ENCODE results near the gene RAB6B.

RAB6B gene

GRCh38 chr3:133894353-133895207 is 1.1 kb downstream of the RAB6B start:
- DNase-seq = no peak
- no peak overlapping the region for H3K4me3 ChIP-seq (ENCODE audit: insufficient read depth, low read depth, low read length, poor library complexity, severe bottlenecking)
- H3K9me3 ChIP-seq (ENCODE audit: control insufficient read depth, low read length) = no peaks in the 10 kb centered on the region
- H3K27ac ChIP-seq (ENCODE audit: insufficient read depth, low read length, poor library complexity, severe bottlenecking) = no peak overlapping the region
- no peaks in the 10 kb centered on the region for H3K4me1 ChIP-seq (ENCODE audit: control insufficient read depth, insufficient read depth, low read length, poor library complexity, severe bottlenecking)
- H3K36me3 ChIP-seq (ENCODE audit: control insufficient read depth, insufficient read depth, low read length) = no peaks in the 10 kb centered on the region
- no peaks in the 10 kb centered on the region for H3K27me3 ChIP-seq (replicated peaks; ENCODE audit: control insufficient read depth, insufficient read depth, low read length, poor library complexity, severe bottlenecking)

DNA sequence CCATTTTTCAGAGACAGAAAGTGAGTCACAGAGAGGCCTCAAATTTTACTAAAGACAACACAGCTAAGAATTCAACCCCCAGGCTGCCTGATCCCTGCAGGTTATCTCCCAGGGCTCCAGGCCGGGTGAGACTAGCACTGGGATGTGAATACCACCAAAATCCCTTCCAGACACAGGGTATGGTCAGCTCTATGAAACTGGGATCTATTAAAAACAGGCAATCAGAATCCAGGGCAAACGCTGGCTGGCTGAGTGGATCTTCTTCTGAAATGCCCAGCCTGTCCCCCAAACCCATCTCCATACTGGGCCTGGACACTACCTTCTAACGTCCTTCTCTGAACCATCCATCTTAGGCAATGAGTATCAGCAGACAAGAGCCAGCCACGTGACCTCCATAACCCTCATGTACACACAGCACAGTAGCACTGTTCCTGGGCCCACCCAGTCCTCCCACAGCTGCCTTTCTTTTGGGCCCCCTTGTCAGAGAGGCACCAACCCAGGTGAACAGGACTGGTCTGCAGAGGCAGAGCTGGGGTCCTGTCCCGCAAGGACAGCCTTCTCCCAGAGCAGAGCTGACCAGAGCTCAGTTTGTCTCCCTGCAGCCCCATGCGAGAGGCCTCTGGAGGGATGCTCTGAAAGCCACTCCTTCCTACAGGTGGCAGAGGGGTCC is 1.9 kb downstream of the RAB6B start:
- no peaks in the 10 kb centered on the region for H3K9me3 ChIP-seq (ENCODE audit: control insufficient read depth, low read length)
- no peak overlapping the region for H3K27ac ChIP-seq (ENCODE audit: insufficient read depth, low read length, poor library complexity, severe bottlenecking)
- no peaks in the 10 kb centered on the region for H3K36me3 ChIP-seq (ENCODE audit: control insufficient read depth, insufficient read depth, low read length)
- H3K27me3 ChIP-seq (replicated peaks; ENCODE audit: control insufficient read depth, insufficient read depth, low read length, poor library complexity, severe bottlenecking) = no peaks in the 10 kb centered on the region
- no peak for DNase-seq
- H3K4me3 ChIP-seq (ENCODE audit: insufficient read depth, low read depth, low read length, poor library complexity, severe bottlenecking) = no peak overlapping the region
- no peaks in the 10 kb centered on the region for H3K4me1 ChIP-seq (ENCODE audit: control insufficient read depth, insufficient read depth, low read length, poor library complexity, severe bottlenecking)

GRCh38 chr3:133892541-133893231 is 3.0 kb downstream of the RAB6B start:
- Histone ChIP-seq H3K27me3 (replicated peaks; ENCODE audit: control insufficient read depth, insufficient read depth, low read length, poor library complexity, severe bottlenecking) (no peaks in the 10 kb centered on the region), H3K4me1 (ENCODE audit: control insufficient read depth, insufficient read depth, low read length, poor library complexity, severe bottlenecking) (no peaks in the 10 kb centered on the region), H3K9me3 (ENCODE audit: control insufficient read depth, low read length) (no peaks in the 10 kb centered on the region), H3K36me3 (ENCODE audit: control insufficient read depth, insufficient read depth, low read length) (no peaks in the 10 kb centered on the region), H3K4me3 (ENCODE audit: insufficient read depth, low read depth, low read length, poor library complexity, severe bottlenecking) (no peak overlapping the region), H3K27ac (ENCODE audit: insufficient read depth, low read length, poor library complexity, severe bottlenecking) (no peak overlapping the region)
- DNase-seq = no peak

DNA sequence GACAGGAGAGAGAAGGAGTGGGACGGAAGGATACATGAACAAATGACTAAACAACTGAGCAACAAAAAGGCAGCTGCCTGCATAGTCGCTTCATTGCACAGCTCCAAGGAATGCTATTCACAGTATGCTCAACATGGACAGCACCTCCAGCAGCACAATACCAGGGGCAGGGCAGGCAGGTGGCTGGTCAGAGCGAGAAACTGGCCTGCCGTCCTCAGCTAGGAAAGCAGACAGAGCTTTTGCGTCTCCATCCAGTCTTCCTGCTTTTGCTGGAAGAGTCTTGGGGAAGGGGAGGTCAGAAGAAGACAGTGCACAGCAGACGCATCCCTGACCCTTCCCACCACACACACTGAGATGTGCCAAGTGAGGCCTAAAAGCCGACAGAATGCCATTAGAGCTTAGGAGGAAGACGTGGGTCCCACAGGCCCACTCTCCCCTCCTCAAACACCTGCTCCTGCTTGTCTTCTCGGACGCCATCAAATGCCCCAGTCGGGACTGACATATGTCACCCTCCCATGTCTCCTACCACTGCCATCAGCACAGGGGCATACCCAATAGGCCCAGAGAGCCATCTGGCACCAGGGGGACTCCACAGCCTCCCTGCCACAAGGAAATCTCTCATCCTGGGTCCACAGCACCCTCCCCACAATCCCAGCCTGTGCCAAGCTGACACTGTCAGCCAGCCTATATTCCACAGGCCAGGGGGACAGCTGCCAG is 3.9 kb downstream of the RAB6B start:
- H3K4me1 ChIP-seq (ENCODE audit: control insufficient read depth, insufficient read depth, low read length, poor library complexity, severe bottlenecking) = no peaks in the 10 kb centered on the region

DNA sequence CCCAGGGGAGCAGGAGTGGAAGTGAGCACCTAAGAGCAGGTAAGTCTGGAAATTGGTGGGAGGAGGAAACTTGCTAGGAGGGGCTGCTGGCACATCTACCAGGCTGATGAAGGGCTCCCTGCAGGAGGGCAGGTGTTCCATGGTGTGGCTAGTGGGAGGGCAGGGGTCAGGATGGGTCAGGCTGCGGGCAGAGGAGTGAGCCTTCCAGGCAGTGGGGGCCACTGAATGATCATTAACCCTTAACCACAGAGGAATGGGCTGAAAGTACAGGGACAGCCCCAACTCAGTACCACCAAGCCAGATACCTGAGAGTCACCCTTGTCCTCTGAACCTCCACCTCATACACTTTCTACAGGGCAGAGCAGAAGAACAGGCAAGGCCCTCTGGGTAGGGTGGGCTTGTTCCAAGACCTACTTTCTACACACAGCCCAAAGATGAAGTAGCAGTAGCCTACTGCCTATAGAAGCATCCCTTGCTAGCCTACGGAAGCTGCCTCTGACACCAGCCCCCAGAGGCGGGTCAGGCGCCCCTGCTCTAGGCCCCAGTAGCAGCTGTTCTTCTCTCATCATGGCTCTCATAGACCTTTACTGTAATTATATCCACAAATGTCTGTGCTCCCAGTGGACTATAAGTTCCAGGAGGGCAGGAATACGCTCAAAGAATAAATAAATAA is 4.6 kb downstream of the RAB6B start:
- H3K27me3 ChIP-seq (replicated peaks; ENCODE audit: control insufficient read depth, insufficient read depth, low read length, poor library complexity, severe bottlenecking) = no peaks in the 10 kb centered on the region
- no peaks in the 10 kb centered on the region for H3K36me3 ChIP-seq (ENCODE audit: control insufficient read depth, insufficient read depth, low read length)
- H3K4me1 ChIP-seq (ENCODE audit: control insufficient read depth, insufficient read depth, low read length, poor library complexity, severe bottlenecking) = no peaks in the 10 kb centered on the region
- DNase-seq = no peak
- no peak overlapping the region for H3K27ac ChIP-seq (ENCODE audit: insufficient read depth, low read length, poor library complexity, severe bottlenecking)
- no peaks in the 10 kb centered on the region for H3K9me3 ChIP-seq (ENCODE audit: control insufficient read depth, low read length)
- H3K4me3 ChIP-seq (ENCODE audit: insufficient read depth, low read depth, low read length, poor library complexity, severe bottlenecking) = no peak overlapping the region

More for the DNA sequence above, 3.9 kb downstream of the RAB6B start:
- H3K4me3 ChIP-seq (ENCODE audit: insufficient read depth, low read depth, low read length, poor library complexity, severe bottlenecking) = no peak overlapping the region
- no peaks in the 10 kb centered on the region for H3K9me3 ChIP-seq (ENCODE audit: control insufficient read depth, low read length)
- no peak for DNase-seq
- H3K27me3 ChIP-seq (replicated peaks; ENCODE audit: control insufficient read depth, insufficient read depth, low read length, poor library complexity, severe bottlenecking) = no peaks in the 10 kb centered on the region
- no peaks in the 10 kb centered on the region for H3K36me3 ChIP-seq (ENCODE audit: control insufficient read depth, insufficient read depth, low read length)
- H3K27ac ChIP-seq (ENCODE audit: insufficient read depth, low read length, poor library complexity, severe bottlenecking) = no peak overlapping the region

DNA sequence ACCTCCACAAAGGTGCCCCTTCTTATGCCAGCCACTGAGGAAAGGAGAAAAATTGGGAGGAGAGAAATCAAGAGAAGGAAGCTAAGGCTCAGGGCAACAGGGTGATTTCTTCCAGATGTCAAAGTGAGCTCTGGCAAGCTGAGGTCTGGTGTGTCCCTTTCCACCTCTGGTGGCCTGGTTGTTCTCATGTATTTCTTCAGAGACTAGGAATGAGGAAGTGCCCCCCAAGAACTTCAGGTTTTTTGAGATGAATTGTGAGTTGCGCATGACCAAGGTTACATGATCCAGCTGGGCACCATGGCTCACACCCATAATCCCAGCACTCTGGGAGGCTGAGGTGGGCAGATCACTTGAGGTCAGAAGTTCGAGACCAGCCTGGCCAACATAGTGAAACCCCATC is 5.6 kb downstream of the RAB6B start:
- Histone ChIP-seq H3K27me3 (replicated peaks; ENCODE audit: control insufficient read depth, insufficient read depth, low read length, poor library complexity, severe bottlenecking) (no peaks in the 10 kb centered on the region), H3K4me3 (ENCODE audit: insufficient read depth, low read depth, low read length, poor library complexity, severe bottlenecking) (no peak overlapping the region), H3K27ac (ENCODE audit: insufficient read depth, low read length, poor library complexity, severe bottlenecking) (no peak overlapping the region), H3K9me3 (ENCODE audit: control insufficient read depth, low read length) (no peaks in the 10 kb centered on the region), H3K4me1 (ENCODE audit: control insufficient read depth, insufficient read depth, low read length, poor library complexity, severe bottlenecking) (no peaks in the 10 kb centered on the region), H3K36me3 (ENCODE audit: control insufficient read depth, insufficient read depth, low read length) (no peaks in the 10 kb centered on the region)
- no peak for DNase-seq

DNA sequence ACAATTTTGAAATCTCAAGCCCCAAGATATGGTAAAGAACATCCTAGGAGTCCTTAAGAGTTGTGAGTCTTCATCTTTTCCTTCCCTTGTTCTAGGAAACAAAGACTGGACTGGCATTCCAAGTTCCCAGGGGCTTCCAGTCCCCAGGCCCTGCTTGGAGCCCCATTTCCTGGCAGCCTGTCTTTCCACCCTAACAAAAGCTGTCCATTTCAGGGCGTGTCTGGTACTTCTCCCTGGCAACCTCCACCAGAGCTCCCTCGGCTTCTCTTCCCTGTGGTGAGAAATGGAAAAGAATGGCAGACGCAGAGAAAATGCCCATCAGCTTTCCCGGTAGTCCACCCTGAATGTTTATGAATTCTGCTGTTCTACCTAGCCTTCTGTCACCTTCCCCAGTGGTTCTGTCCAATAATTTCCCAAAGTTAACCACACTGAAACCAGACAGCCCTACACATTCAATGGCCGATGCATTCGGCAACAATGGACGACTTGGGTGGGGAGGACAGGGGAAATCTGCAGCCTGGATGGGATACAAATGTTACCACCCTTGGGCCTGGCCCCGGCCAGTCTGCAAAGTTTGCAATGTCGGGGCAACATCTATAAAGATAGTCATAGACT is 6.8 kb downstream of the RAB6B start:
- H3K27ac ChIP-seq (ENCODE audit: insufficient read depth, low read length, poor library complexity, severe bottlenecking) = no peak overlapping the region
- no peaks in the 10 kb centered on the region for H3K4me1 ChIP-seq (ENCODE audit: control insufficient read depth, insufficient read depth, low read length, poor library complexity, severe bottlenecking)
- H3K27me3 ChIP-seq (replicated peaks; ENCODE audit: control insufficient read depth, insufficient read depth, low read length, poor library complexity, severe bottlenecking) = no peaks in the 10 kb centered on the region
- no peaks in the 10 kb centered on the region for H3K9me3 ChIP-seq (ENCODE audit: control insufficient read depth, low read length)
- no peak overlapping the region for H3K4me3 ChIP-seq (ENCODE audit: insufficient read depth, low read depth, low read length, poor library complexity, severe bottlenecking)
- no peaks in the 10 kb centered on the region for H3K36me3 ChIP-seq (ENCODE audit: control insufficient read depth, insufficient read depth, low read length)
- no peak for DNase-seq

DNA sequence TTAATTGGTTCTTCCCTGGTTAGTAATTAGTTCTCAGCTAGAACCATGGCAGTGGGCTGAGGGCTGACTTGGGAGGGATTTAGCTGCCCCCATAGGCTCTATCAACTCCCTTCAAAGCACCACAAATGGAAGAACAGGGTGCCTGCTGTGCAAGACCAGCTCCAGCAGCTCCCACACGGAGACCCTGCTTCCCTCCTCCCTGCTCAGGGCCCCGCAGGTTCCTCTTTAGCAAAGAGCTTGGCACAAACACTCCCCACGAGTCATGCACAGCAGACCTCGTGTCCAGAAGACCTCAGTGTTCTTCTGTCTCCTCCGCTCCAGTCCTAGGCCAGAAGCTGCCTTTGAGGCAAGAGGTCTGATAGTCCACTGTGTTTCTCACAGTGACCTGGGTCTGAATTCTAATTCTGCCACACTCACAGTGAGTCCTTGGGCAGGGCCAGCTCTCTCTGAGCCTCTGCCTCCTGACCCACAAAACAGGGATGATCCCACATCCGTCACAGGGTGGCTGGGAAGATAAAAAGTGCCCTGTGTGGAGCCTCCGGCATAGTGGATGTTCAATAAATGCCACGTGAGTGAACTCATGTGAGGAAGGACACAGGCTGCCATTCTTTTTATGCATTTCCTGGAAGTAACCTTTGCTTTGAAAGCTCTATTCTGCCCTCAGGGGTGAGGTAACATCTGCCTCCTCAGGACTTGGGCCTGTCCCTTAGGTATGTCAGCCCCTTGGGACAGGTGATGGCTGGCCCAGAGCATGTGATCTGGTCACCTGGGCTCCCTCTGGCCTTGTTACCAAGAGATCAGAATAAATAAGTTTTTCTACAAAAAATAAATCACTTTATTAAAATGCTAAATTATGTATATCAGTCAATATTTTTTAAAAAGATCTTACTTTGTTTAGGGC is 7.6 kb downstream of the RAB6B start:
- Histone ChIP-seq H3K27ac (ENCODE audit: insufficient read depth, low read length, poor library complexity, severe bottlenecking) (no peak overlapping the region), H3K9me3 (ENCODE audit: control insufficient read depth, low read length) (no peaks in the 10 kb centered on the region), H3K36me3 (ENCODE audit: control insufficient read depth, insufficient read depth, low read length) (no peaks in the 10 kb centered on the region), H3K4me1 (ENCODE audit: control insufficient read depth, insufficient read depth, low read length, poor library complexity, severe bottlenecking) (no peaks in the 10 kb centered on the region), H3K4me3 (ENCODE audit: insufficient read depth, low read depth, low read length, poor library complexity, severe bottlenecking) (no peak overlapping the region), H3K27me3 (replicated peaks; ENCODE audit: control insufficient read depth, insufficient read depth, low read length, poor library complexity, severe bottlenecking) (no peaks in the 10 kb centered on the region)
- DNase-seq = no peak
